A673 (cell line): Measurements from ENCODE around the gene SPDEF. TPM values are rescaled to one million over a fixed set of nuclear protein-coding genes. Genes with fewer than 3 reads are reported as not detected.
A peak's percentile ranks its signal among the peaks of the same experiment; 100 is the strongest.

ENCODE experiments used
- BruUV-seq: library from RNA; stranded (reverse); fragments of 400-500 nt; replicated peaks from 2 replicates; lab custom pipeline; 2021; lab: Mats Ljungman, UMichigan
- CTCF ChIA-PET: fragments of 300-600 bp; sonication (Branson Sonifier 250); formaldehyde crosslinking; loops from one replicate; lab custom pipeline; 2022; ENCODE audit warnings: antibody characterized with exemption; lab: Charles Lee
- POLR2A ChIA-PET: fragments of 300-600 bp; sonication (Branson Sonifier 250); formaldehyde crosslinking; loops from one replicate; lab custom pipeline; 2022; ENCODE audit warnings: antibody characterized with exemption; ENCODE audit not compliant: low non-redundant PET; lab: Charles Lee
- DNase-seq: peaks from one replicate; pipeline ENCODE4 v3.0.0-alpha.2; 2015; ENCODE audit warnings: low spot score
- H3K27ac ChIP-seq: fragments of 200-600 bp; sonication (generic); 2 replicates; pipeline ENCODE4 v1.5.1; 2016; ENCODE audit warnings: mixed run types, low read depth, mild to moderate bottlenecking, mixed read lengths, antibody characterized with exemption, low read length; ENCODE audit not compliant: poor library complexity, severe bottlenecking
- H3K27me3 ChIP-seq: fragments of 200-600 bp; sonication (generic); replicated peaks from 2 replicates; pipeline ENCODE4 v1.6.1; 2017; ENCODE audit warnings: mixed run types, low read depth, mild to moderate bottlenecking, mixed read lengths, antibody characterized with exemption, low read length; ENCODE audit not compliant: insufficient read depth, poor library complexity
- H3K36me3 ChIP-seq: fragments of 200-600 bp; sonication (generic); 2 replicates; pipeline ENCODE4 v1.6.1; 2016; ENCODE audit warnings: mixed run types, mild to moderate bottlenecking, mixed read lengths, antibody characterized with exemption, low read length; ENCODE audit not compliant: insufficient read depth, poor library complexity, severe bottlenecking
- H3K4me1 ChIP-seq: fragments of 200-600 bp; sonication (generic); 2 replicates; pipeline ENCODE4 v1.6.1; 2017; ENCODE audit warnings: mixed run types, mild to moderate bottlenecking, mixed read lengths, antibody characterized with exemption, low read length; ENCODE audit not compliant: insufficient read depth, poor library complexity, severe bottlenecking
- H3K4me3 ChIP-seq: fragments of 200-600 bp; sonication (generic); 2 replicates; pipeline ENCODE4 v1.5.1; 2016; ENCODE audit warnings: low read depth, mixed run types, mild to moderate bottlenecking, mixed read lengths, low read length; ENCODE audit not compliant: poor library complexity, severe bottlenecking
- H3K9me3 ChIP-seq: fragments of 200-600 bp; sonication (generic); 2 replicates; pipeline ENCODE4 v1.6.1; 2016; ENCODE audit warnings: mixed run types, low read depth, mild to moderate bottlenecking, mixed read lengths, antibody characterized with exemption, low read length; ENCODE audit not compliant: poor library complexity, severe bottlenecking
- EZH2 ChIP-seq: fragments of 200-600 bp; sonication (generic); IDR thresholded peaks from 2 replicates; pipeline ENCODE4 v1.6.1; 2017; ENCODE audit warnings: borderline replicate concordance, low read depth, mild to moderate bottlenecking, mixed read lengths, antibody characterized with exemption, low read length; ENCODE audit not compliant: poor library complexity, severe bottlenecking
- intact Hi-C: fragments of 100-400 bp; cut with micrococcal nuclease; formaldehyde crosslinking; loops from one replicate; pipeline ENCODE4 v1.10.0; 2022; ENCODE audit not compliant: unreplicated experiment
- total RNA-seq: library from RNA; stranded (reverse); gene quantifications from 2 replicates; pipeline ENCODE4 v1.2.3, GENCODE V29; 2021
- TF ChIP-seq, protein P1 (sequence below): fragments of 300-800, 200-600 bp; sonication (generic); conservative IDR thresholded peaks from 2 replicates; pipeline ENCODE4 v1.5.1; 2017; ENCODE audit warnings: low read depth, mild to moderate bottlenecking, antibody characterized with exemption, low read length, moderate library complexity, mixed read lengths

Gene SPDEF
- total RNA-seq, 1 experiment from 2014 or later, result not detected

DNA sequence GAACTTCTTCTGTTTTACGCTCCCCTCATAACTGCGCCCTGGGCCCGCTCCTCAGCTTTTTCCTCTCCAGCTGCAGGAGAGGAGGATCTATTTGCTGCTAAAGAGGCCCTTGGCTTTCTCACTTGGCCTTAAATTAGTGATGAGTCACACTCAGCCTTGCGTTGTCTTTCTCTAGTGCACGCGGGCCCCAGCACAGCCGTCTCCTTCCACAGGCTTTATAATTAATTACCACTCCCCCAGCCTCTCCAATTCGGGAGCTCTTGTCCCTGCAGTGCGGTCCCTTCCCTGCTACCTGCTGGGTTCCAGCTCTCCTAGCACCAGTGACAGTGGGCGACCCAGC lies 65.1 kb downstream of the SPDEF start:
- no peaks in the 10 kb centered on the region for H3K9me3 ChIP-seq
- peak; percentile 70 for DNase-seq
- H3K4me1 ChIP-seq, result peaks cover 11% of the 10 kb centered on the region
- H3K4me3 ChIP-seq, result no peak overlapping the region
- no peak for TF ChIP-seq EZH2
- TF ChIP-seq, protein P1, sequence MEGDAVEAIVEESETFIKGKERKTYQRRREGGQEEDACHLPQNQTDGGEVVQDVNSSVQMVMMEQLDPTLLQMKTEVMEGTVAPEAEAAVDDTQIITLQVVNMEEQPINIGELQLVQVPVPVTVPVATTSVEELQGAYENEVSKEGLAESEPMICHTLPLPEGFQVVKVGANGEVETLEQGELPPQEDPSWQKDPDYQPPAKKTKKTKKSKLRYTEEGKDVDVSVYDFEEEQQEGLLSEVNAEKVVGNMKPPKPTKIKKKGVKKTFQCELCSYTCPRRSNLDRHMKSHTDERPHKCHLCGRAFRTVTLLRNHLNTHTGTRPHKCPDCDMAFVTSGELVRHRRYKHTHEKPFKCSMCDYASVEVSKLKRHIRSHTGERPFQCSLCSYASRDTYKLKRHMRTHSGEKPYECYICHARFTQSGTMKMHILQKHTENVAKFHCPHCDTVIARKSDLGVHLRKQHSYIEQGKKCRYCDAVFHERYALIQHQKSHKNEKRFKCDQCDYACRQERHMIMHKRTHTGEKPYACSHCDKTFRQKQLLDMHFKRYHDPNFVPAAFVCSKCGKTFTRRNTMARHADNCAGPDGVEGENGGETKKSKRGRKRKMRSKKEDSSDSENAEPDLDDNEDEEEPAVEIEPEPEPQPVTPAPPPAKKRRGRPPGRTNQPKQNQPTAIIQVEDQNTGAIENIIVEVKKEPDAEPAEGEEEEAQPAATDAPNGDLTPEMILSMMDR, result no peak
- no peaks in the 10 kb centered on the region for H3K36me3 ChIP-seq
- POLR2A ChIA-PET, result no interaction called here
- no TSS peak for BruUV-seq
- CTCF ChIA-PET, result no interaction called here
- H3K27ac ChIP-seq, result peak overlapping the region; percentile 35
- intact Hi-C loops, result no loop called here
- H3K27me3 ChIP-seq, result no peaks in the 10 kb centered on the region

DNA sequence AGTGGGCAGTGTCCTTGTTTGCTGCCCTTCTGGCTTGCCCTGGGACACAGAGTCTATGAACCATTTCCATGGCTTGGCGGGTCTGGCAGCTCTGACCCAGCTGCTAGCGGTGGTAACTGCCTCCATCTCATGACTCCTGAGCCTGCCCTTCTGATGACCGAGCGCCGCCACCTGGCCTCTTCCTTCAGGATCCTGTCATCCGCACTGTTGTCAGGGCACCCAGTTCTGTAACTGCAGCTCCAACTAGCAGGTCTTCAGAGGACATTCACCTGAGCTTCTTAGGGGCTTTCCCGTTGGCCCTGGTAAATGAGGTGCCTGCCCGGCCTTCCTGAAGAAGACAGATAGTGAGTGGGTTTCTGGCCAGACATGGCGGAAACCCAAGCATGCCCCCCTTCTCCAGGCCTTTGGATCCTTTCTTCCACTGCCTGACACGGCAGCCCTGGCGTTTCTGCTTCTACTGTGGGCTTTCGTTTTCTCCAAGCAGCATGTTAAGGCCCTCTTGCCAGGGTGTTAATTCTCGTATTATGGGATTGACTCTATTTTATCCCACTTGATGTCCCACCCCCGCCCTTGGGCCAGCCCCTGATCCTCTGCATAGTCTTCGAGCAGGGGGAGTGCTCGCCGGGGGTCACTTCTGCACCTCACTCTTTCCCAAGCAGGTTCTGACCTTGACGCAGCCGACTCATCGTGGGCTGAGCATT lies 65.6 kb downstream of the SPDEF start:
- TF ChIP-seq, protein P1, result no peak
- no peak for TF ChIP-seq EZH2
- Histone ChIP-seq H3K27me3 (no peaks in the 10 kb centered on the region), H3K9me3 (no peaks in the 10 kb centered on the region), H3K27ac (peak overlapping the region; percentile 35), H3K4me3 (no peak overlapping the region), H3K4me1 (peaks cover 11% of the 10 kb centered on the region), H3K36me3 (no peaks in the 10 kb centered on the region)
- ChIA-PET CTCF (no interaction called here), POLR2A (no interaction called here)
- no peak for DNase-seq
- no TSS peak for BruUV-seq
- intact Hi-C loops, result no loop called here

DNA sequence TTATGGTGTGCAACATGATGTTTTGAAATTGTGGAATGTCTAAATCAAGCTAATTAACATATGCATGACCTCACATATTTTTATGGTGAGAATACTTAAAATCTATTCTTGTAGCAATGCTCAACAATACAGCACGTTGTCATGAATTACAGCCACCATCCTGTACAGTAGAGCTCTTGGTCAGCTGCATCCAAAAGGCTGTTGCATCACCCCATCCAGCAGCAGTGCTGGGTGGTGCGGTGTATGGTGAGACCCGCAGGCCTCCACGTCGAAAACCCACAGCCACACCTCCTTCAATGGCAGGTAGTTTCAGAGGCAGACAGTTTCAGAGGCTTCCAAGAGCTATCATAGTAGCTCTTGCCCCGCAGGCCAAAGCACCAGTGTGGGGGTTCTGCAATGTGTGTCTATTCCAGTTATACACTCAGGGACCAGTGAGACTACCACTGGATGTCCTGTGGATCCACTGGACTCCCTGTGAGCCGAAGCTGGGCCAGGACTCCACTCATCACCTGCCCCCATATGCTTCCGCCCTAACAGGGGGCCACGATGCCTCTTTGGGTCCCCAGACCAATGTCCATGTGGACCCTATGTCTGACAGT lies 66.8 kb downstream of the SPDEF start:
- POLR2A ChIA-PET, result no interaction called here
- TF ChIP-seq, protein P1, result no peak
- TF ChIP-seq EZH2, result no peak
- CTCF ChIA-PET, result interaction anchor here (0.7 kb wide), 1 partner anchor 1191 kb away, joined by 5 read pairs; the partner anchor contains the start of gene RGL2
- H3K4me1 ChIP-seq, result peaks cover 11% of the 10 kb centered on the region
- no peaks in the 10 kb centered on the region for H3K27me3 ChIP-seq
- no peak overlapping the region for H3K27ac ChIP-seq
- no peak for DNase-seq
- BruUV-seq, result no TSS peak
- intact Hi-C loops, result no loop called here
- H3K4me3 ChIP-seq, result no peak overlapping the region
- no peaks in the 10 kb centered on the region for H3K36me3 ChIP-seq
- H3K9me3 ChIP-seq, result no peaks in the 10 kb centered on the region

Other genes starting within 250 kb of the SPDEF start
- gene NUDT3, start 163.7 kb downstream of the SPDEF start, total RNA-seq, result 34.1 and 38.4 TPM in 2 replicates
- 1,482 and 1,497 TPM in 2 replicates for gene RPS10, start 130.3 kb downstream of the SPDEF start, total RNA-seq
- 0.13 TPM in 1 of 2 replicates, not detected in the other for gene PACSIN1, start 90.3 kb downstream of the SPDEF start, total RNA-seq
- 58.4 and 66.5 TPM in 2 replicates for gene ILRUN, start 140.4 kb upstream of the SPDEF start, total RNA-seq
- gene SNRPC, start 201.2 kb upstream of the SPDEF start, total RNA-seq, result 211 and 231 TPM in 2 replicates
- 20.4 and 25.3 TPM in 2 replicates for gene BLTP3A, start 235.8 kb upstream of the SPDEF start, total RNA-seq